SU-DHL-6 (cell line): ENCODE data around the gene ZSCAN10.
"Not testable (repeated sequence)": the region's sequence is repeated elsewhere in the genome, so short reads cannot be mapped to it uniquely, and the experiment has no call there.

Experiments
- EZH2phosphoT487 ChIP-seq: fragments of 200-600 bp; sonication (generic), shearing (Covaris generic); conservative IDR thresholded peaks from 2 replicates; pipeline ENCODE4 v1.6.1; 2018; ENCODE audit warnings: mild to moderate bottlenecking, antibody characterized with exemption, low read length, moderate library complexity, mixed read lengths
- TF ChIP-seq, protein P1 (sequence below): fragments of 200-600 bp; sonication (generic); IDR thresholded peaks from one replicate; pipeline ENCODE4 v1.5.1; 2017; ENCODE audit warnings: antibody characterized with exemption, mild to moderate bottlenecking, low read length, moderate library complexity; ENCODE audit not compliant: insufficient read depth, poor library complexity, severe bottlenecking

DNA sequence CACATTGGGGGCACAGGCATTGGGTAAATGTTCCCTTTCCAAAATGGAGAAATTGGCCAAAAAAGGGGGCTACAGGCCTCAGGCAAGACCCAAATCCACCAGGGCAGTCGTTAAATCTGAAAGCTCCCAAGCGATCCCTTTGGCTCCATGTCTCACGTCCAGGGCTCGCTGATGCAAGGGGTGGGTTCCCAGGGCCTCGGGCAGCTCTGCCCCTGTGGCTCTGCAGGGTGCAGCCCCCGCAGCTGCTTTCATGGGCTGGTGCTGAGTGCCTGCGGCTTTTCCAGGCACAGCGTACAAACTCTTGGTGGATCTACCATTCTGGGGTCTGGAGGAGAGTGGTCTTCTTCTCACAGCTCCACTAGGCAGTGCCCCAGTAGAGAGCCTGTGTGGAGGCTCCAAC, 15.7 kb downstream of the ZSCAN10 start:
- TF ChIP-seq, protein P1, sequence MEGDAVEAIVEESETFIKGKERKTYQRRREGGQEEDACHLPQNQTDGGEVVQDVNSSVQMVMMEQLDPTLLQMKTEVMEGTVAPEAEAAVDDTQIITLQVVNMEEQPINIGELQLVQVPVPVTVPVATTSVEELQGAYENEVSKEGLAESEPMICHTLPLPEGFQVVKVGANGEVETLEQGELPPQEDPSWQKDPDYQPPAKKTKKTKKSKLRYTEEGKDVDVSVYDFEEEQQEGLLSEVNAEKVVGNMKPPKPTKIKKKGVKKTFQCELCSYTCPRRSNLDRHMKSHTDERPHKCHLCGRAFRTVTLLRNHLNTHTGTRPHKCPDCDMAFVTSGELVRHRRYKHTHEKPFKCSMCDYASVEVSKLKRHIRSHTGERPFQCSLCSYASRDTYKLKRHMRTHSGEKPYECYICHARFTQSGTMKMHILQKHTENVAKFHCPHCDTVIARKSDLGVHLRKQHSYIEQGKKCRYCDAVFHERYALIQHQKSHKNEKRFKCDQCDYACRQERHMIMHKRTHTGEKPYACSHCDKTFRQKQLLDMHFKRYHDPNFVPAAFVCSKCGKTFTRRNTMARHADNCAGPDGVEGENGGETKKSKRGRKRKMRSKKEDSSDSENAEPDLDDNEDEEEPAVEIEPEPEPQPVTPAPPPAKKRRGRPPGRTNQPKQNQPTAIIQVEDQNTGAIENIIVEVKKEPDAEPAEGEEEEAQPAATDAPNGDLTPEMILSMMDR, result not testable (repeated sequence)
- TF ChIP-seq EZH2phosphoT487, result not testable (repeated sequence)
